ENCODE measurements around the gene GDF11. TPM values are rescaled to one million over a fixed set of nuclear protein-coding genes. Genes with fewer than 3 reads are reported as not detected.

The GDF11 gene
- total RNA-seq, 1 donor from 2014 or later: 10.7 TPM

GRCh38 chr12:55765736-55766290 is 22.9 kb downstream of the GDF11 start:
- H3K27me3 ChIP-seq (ENCODE audit: control insufficient read depth, insufficient read depth, low read length): no peaks in the 10 kb centered on the region
- no peaks in the 10 kb centered on the region for H3K36me3 ChIP-seq (ENCODE audit: control insufficient read depth, insufficient read depth, low read length)
- DNase-seq (ENCODE audit: low read depth): no peak
- TF ChIP-seq CTCF (IDR thresholded peaks at IDR 0.05; ENCODE audit: insufficient read depth, low read length, poor library complexity, severe bottlenecking): no peak
- no peak overlapping the region for H3K4me3 ChIP-seq (ENCODE audit: low read depth, low read length)

GRCh38 chr12:55767156-55767555 is 24.2 kb downstream of the GDF11 start:
- H3K4me3 ChIP-seq (ENCODE audit: low read depth, low read length): no peak overlapping the region
- TF ChIP-seq CTCF (IDR thresholded peaks at IDR 0.05; ENCODE audit: insufficient read depth, low read length, poor library complexity, severe bottlenecking): no peak
- no peak for DNase-seq (ENCODE audit: low read depth)
- no peaks in the 10 kb centered on the region for H3K36me3 ChIP-seq (ENCODE audit: control insufficient read depth, insufficient read depth, low read length)
- H3K27me3 ChIP-seq (ENCODE audit: control insufficient read depth, insufficient read depth, low read length): no peaks in the 10 kb centered on the region

- Histone ChIP-seq H3K4me3 (ENCODE audit: low read depth, low read length) (no peak overlapping the region), H3K36me3 (ENCODE audit: control insufficient read depth, insufficient read depth, low read length) (no peaks in the 10 kb centered on the region), H3K27me3 (ENCODE audit: control insufficient read depth, insufficient read depth, low read length) (no peaks in the 10 kb centered on the region)
- no peak for TF ChIP-seq CTCF (IDR thresholded peaks at IDR 0.05; ENCODE audit: insufficient read depth, low read length, poor library complexity, severe bottlenecking)
- DNase-seq (ENCODE audit: low read depth): no peak
Measured at GRCh38 chr12:55771736-55772135, 28.8 kb downstream of the GDF11 start.

- no peaks in the 10 kb centered on the region for H3K27me3 ChIP-seq (ENCODE audit: control insufficient read depth, insufficient read depth, low read length)
- DNase-seq (ENCODE audit: low read depth): no peak
- no peaks in the 10 kb centered on the region for H3K36me3 ChIP-seq (ENCODE audit: control insufficient read depth, insufficient read depth, low read length)
- no peak overlapping the region for H3K4me3 ChIP-seq (ENCODE audit: low read depth, low read length)
- no peak for TF ChIP-seq CTCF (IDR thresholded peaks at IDR 0.05; ENCODE audit: insufficient read depth, low read length, poor library complexity, severe bottlenecking)
Measured at GRCh38 chr12:55777856-55778255, 34.9 kb downstream of the GDF11 start.

- no peak for DNase-seq (ENCODE audit: low read depth)
- no peaks in the 10 kb centered on the region for H3K27me3 ChIP-seq (ENCODE audit: control insufficient read depth, insufficient read depth, low read length)
- no peak overlapping the region for H3K4me3 ChIP-seq (ENCODE audit: low read depth, low read length)
- no peak for TF ChIP-seq CTCF (IDR thresholded peaks at IDR 0.05; ENCODE audit: insufficient read depth, low read length, poor library complexity, severe bottlenecking)
- H3K36me3 ChIP-seq (ENCODE audit: control insufficient read depth, insufficient read depth, low read length): peaks cover under 1% of the 10 kb centered on the region
Measured at GRCh38 chr12:55780685-55781084, 37.8 kb downstream of the GDF11 start.

- H3K4me3 ChIP-seq (ENCODE audit: low read depth, low read length): no peak overlapping the region
- no peak for TF ChIP-seq CTCF (IDR thresholded peaks at IDR 0.05; ENCODE audit: insufficient read depth, low read length, poor library complexity, severe bottlenecking)
- no peak for DNase-seq (ENCODE audit: low read depth)
- H3K36me3 ChIP-seq (ENCODE audit: control insufficient read depth, insufficient read depth, low read length): peaks cover 4% of the 10 kb centered on the region
- no peaks in the 10 kb centered on the region for H3K27me3 ChIP-seq (ENCODE audit: control insufficient read depth, insufficient read depth, low read length)
Measured at GRCh38 chr12:55788546-55788945, 45.6 kb downstream of the GDF11 start.

Measured in kidney epithelial cell (primary cell).